OCI-LY7 (cell line): Measurements from ENCODE around the gene WDR91. TPM values are rescaled to one million over a fixed set of nuclear protein-coding genes. Genes with fewer than 3 reads are reported as not detected.

Source experiments
- BruUV-seq: library from RNA; stranded (reverse); fragments of 400-500 nt; replicated peaks from 2 replicates; lab custom pipeline; 2021; lab: Mats Ljungman, UMichigan
- CTCF ChIA-PET: fragments of 300-600 bp; sonication (Branson Sonifier 250); formaldehyde crosslinking; loops from one replicate; lab custom pipeline; 2022; ENCODE audit warnings: antibody characterized with exemption; ENCODE audit not compliant: unreplicated experiment; lab: Charles Lee
- POLR2A ChIA-PET: fragments of 300-600 bp; sonication (Branson Sonifier 250); formaldehyde crosslinking; loops from one replicate; lab custom pipeline; 2022; ENCODE audit warnings: antibody characterized with exemption; lab: Charles Lee
- DNase-seq: peaks from one replicate; pipeline ENCODE4 v3.0.0-alpha.2; 2015; ENCODE audit warnings: low spot score
- H2AFZ ChIP-seq: fragments of 200-600 bp; sonication (generic), shearing (Covaris generic); 2 replicates; pipeline ENCODE4 v1.6.1; 2014; ENCODE audit warnings: mild to moderate bottlenecking, antibody characterized with exemption, low read length, moderate library complexity
- H3K27ac ChIP-seq: fragments of 200-600 bp; sonication (generic); 2 replicates; pipeline ENCODE4 v1.5.1; 2014; ENCODE audit warnings: mixed run types, low read depth, mild to moderate bottlenecking, moderate library complexity, low read length, inconsistent platforms; ENCODE audit not compliant: poor library complexity, severe bottlenecking
- H3K36me3 ChIP-seq: fragments of 200-600 bp; sonication (generic); 2 replicates; pipeline ENCODE4 v1.6.1; 2014; ENCODE audit warnings: mild to moderate bottlenecking, antibody characterized with exemption, low read length, moderate library complexity, mixed read lengths; ENCODE audit not compliant: insufficient read depth
- H3K4me1 ChIP-seq: fragments of 200-600 bp; sonication (generic); 2 replicates; pipeline ENCODE4 v1.5.1; 2014; ENCODE audit warnings: mild to moderate bottlenecking, low read length; ENCODE audit not compliant: insufficient read depth, poor library complexity, severe bottlenecking
- H3K4me2 ChIP-seq: fragments of 200-600 bp; sonication (generic); 2 replicates; pipeline ENCODE4 v1.6.1; 2014; ENCODE audit warnings: mild to moderate bottlenecking, low read length
- H3K4me3 ChIP-seq: fragments of 200-600 bp; sonication (generic); 2 replicates; pipeline ENCODE4 v1.5.1; 2014; ENCODE audit warnings: mild to moderate bottlenecking, low read depth, low read length; ENCODE audit not compliant: poor library complexity, severe bottlenecking
- H3K79me2 ChIP-seq: fragments of 200-600 bp; sonication (generic); 2 replicates; pipeline ENCODE4 v1.6.1; 2016; ENCODE audit warnings: low read depth, mild to moderate bottlenecking, low read length, moderate library complexity, mixed read lengths; ENCODE audit not compliant: insufficient read depth
- H3K9me2 ChIP-seq: fragments of 200-600 bp; sonication (generic); 2 replicates; pipeline ENCODE4 v1.6.1; 2016; ENCODE audit warnings: mild to moderate bottlenecking, low read length, mixed read lengths; ENCODE audit not compliant: insufficient read depth
- H3K9me3 ChIP-seq: fragments of 200-600 bp; sonication (generic); 2 replicates; pipeline ENCODE4 v1.6.1; 2014; ENCODE audit warnings: mild to moderate bottlenecking, mixed run types, low read length, mixed read lengths
- H4K20me1 ChIP-seq: fragments of 200-600 bp; sonication (generic); 2 replicates; pipeline ENCODE4 v1.6.1; 2014; ENCODE audit warnings: mild to moderate bottlenecking, antibody characterized with exemption, low read length, moderate library complexity, mixed read lengths; ENCODE audit not compliant: insufficient read depth
- EZH2phosphoT487 ChIP-seq: fragments of 200-600 bp; sonication (generic); IDR thresholded peaks from 2 replicates; pipeline ENCODE4 v1.6.1; 2018; ENCODE audit warnings: low read depth, borderline replicate concordance, mild to moderate bottlenecking, mixed run types, antibody characterized with exemption, low read length, moderate library complexity, mixed read lengths
- intact Hi-C: fragments of 100-400 bp; cut with micrococcal nuclease; formaldehyde crosslinking; loops from one replicate; pipeline ENCODE4 v1.10.0; 2022; ENCODE audit not compliant: unreplicated experiment
- total RNA-seq, 2 experiments: library from RNA; depleted of rRNA in 1 of 2; stranded (reverse); fragments of >200 nt in 1 of 2; shearing (Covaris generic) in 1 of 2; gene quantifications; 2 replicates each; pipeline ENCODE4 v1.2.3, GENCODE V29; 2014 to 2022
- TF ChIP-seq, protein P1 (sequence below): fragments of 200-600 bp; sonication (generic); conservative IDR thresholded peaks from 2 replicates; pipeline ENCODE4 v1.5.1; 2014; ENCODE audit warnings: mild to moderate bottlenecking, antibody characterized with exemption, low read length, moderate library complexity, mixed read lengths

The WDR91 gene
- total RNA-seq, 2 experiments from 2014 or later, result 13.6 to 17.1 TPM

DNA sequence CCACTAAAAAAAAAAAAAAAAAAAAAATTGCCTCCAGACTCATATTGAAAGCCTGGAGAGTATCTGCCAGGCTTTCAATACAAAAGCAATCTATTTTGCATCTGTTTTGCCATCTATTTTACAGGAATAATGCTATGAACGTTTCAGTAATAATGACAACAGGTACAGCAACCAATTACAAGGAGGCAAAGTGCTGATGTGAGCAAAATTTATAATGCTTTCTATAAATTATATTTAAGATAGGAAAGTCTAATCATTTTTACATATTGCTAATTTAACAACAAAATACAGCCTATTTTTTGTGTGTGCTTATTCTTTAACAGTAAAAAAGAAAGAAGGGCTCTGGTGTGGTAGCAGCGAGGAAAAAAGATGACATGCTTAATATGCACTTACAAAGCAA is 10.0 kb downstream of the WDR91 start:
- no TSS peak for BruUV-seq
- no peak for DNase-seq
- intact Hi-C loops, result no loop called here
- TF ChIP-seq EZH2phosphoT487, result no peak
- TF ChIP-seq, protein P1, sequence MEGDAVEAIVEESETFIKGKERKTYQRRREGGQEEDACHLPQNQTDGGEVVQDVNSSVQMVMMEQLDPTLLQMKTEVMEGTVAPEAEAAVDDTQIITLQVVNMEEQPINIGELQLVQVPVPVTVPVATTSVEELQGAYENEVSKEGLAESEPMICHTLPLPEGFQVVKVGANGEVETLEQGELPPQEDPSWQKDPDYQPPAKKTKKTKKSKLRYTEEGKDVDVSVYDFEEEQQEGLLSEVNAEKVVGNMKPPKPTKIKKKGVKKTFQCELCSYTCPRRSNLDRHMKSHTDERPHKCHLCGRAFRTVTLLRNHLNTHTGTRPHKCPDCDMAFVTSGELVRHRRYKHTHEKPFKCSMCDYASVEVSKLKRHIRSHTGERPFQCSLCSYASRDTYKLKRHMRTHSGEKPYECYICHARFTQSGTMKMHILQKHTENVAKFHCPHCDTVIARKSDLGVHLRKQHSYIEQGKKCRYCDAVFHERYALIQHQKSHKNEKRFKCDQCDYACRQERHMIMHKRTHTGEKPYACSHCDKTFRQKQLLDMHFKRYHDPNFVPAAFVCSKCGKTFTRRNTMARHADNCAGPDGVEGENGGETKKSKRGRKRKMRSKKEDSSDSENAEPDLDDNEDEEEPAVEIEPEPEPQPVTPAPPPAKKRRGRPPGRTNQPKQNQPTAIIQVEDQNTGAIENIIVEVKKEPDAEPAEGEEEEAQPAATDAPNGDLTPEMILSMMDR, result no peak
- POLR2A ChIA-PET, result interaction anchor here (1.4 kb wide), 1 partner anchor 14 kb away, joined by 4 read pairs; no protein-coding TSS in a partner anchor
- Histone ChIP-seq H3K4me3 (no peak overlapping the region), H3K9me2 (no peaks in the 10 kb centered on the region), H3K9me3 (no peaks in the 10 kb centered on the region), H3K79me2 (no peaks in the 10 kb centered on the region), H3K36me3 (peaks cover 15% of the 10 kb centered on the region), H4K20me1 (no peaks in the 10 kb centered on the region), H3K27ac (no peak overlapping the region), H3K4me2 (no peak overlapping the region), H2AFZ (no peak overlapping the region), H3K4me1 (no peaks in the 10 kb centered on the region)
- CTCF ChIA-PET, result no interaction called here

GRCh38 chr7:135200821-135201331 is 10.4 kb downstream of the WDR91 start:
- Histone ChIP-seq H4K20me1 (no peaks in the 10 kb centered on the region), H3K27ac (no peak overlapping the region), H3K4me2 (no peak overlapping the region), H3K9me3 (no peaks in the 10 kb centered on the region), H3K79me2 (no peaks in the 10 kb centered on the region), H3K36me3 (peaks cover 15% of the 10 kb centered on the region), H3K4me1 (no peaks in the 10 kb centered on the region), H2AFZ (no peak overlapping the region), H3K9me2 (no peaks in the 10 kb centered on the region), H3K4me3 (no peak overlapping the region)
- no peak for DNase-seq
- ChIA-PET CTCF (no interaction called here), POLR2A (no interaction called here)
- intact Hi-C loops, result no loop called here
- no TSS peak for BruUV-seq
- no peak for TF ChIP-seq EZH2phosphoT487
- TF ChIP-seq, protein P1, result no peak

- Histone ChIP-seq H3K4me3 (no peak overlapping the region), H3K79me2 (no peaks in the 10 kb centered on the region), H4K20me1 (no peaks in the 10 kb centered on the region), H3K4me1 (no peaks in the 10 kb centered on the region), H3K9me3 (no peaks in the 10 kb centered on the region), H3K9me2 (no peaks in the 10 kb centered on the region), H3K27ac (no peak overlapping the region), H3K4me2 (no peak overlapping the region), H2AFZ (no peak overlapping the region), H3K36me3 (peaks cover 15% of the 10 kb centered on the region)
- CTCF ChIA-PET, result no interaction called here
- POLR2A ChIA-PET, result no interaction called here
- no TSS peak for BruUV-seq
- no peak for TF ChIP-seq EZH2phosphoT487
- TF ChIP-seq, protein P1, result no peak
- no peak for DNase-seq
- intact Hi-C loops, result no loop called here
Measured at GRCh38 chr7:135199439-135199838, 11.9 kb downstream of the WDR91 start.
